Left colon (tissue), 2 donors: ENCODE results near the gene ESPNL. TPM values are rescaled to one million over a fixed set of nuclear protein-coding genes. Genes with fewer than 3 reads are reported as not detected.
A peak's percentile ranks its signal among the peaks of the same experiment; 100 is the strongest.
"Not testable (repeated sequence)": the region's sequence is repeated elsewhere in the genome, so short reads cannot be mapped to it uniquely, and the experiment has no call there.

Experiments
- ATAC-seq: fragments of 200-7000 bp; cut with Tn5 transposase; one replicate; pipeline ENCODE4 v1.9.1; 2020; ENCODE audit warnings: mild to moderate bottlenecking, moderate library complexity
- DNase-seq, 2 donors: peaks; one replicate each; pipeline ENCODE4 v3.0.0-alpha.2; 2020
- intact Hi-C, 2 donors: fragments of 100-400 bp; cut with DNase I in 1 of 2; cut with micrococcal nuclease in 1 of 2; formaldehyde crosslinking; loops; one replicate each; pipeline versions ENCODE4 v1.11.2 to v1.14.0; 2022; cut with DNase I, micrococcal nuclease
- long read RNA-seq: library from polyadenylated mRNA; unstranded; transcript quantifications from one replicate; pipeline ENCODE4 v2.0.0, GENCODE V29; 2021
- total RNA-seq, 2 donors: library from RNA; stranded (reverse); fragmentation: NEBNext Ultra II Directional; extraction: Animal tissue kit (Norgen Biotek cat#: 25700); gene quantifications; one replicate each; pipeline ENCODE4 v1.2.1, GENCODE V29; 2021
- donor health status: DM: no; HTN: no; CAD: no.
- donor health status: DM: yes; HTN: yes; CAD: no.

The ESPNL gene, protein sequence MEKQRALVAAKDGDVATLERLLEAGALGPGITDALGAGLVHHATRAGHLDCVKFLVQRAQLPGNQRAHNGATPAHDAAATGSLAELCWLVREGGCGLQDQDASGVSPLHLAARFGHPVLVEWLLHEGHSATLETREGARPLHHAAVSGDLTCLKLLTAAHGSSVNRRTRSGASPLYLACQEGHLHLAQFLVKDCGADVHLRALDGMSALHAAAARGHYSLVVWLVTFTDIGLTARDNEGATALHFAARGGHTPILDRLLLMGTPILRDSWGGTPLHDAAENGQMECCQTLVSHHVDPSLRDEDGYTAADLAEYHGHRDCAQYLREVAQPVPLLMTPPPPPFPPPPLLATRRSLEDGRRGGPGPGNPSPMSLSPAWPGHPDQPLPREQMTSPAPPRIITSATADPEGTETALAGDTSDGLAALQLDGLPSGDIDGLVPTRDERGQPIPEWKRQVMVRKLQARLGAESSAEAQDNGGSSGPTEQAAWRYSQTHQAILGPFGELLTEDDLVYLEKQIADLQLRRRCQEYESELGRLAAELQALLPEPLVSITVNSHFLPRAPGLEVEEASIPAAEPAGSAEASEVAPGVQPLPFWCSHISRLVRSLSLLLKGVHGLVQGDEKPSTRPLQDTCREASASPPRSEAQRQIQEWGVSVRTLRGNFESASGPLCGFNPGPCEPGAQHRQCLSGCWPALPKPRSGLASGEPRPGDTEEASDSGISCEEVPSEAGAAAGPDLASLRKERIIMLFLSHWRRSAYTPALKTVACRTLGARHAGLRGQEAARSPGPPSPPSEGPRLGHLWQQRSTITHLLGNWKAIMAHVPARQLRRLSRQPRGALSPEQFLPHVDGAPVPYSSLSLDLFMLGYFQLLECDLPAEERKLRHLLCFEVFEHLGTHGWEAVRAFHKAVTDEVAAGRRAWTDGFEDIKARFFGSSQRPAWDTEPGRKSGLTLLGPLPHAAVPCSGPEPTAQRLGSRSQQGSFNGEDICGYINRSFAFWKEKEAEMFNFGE
- under 1 TPM; 0.06 to 0.25 TPM for total RNA-seq
- long read RNA-seq: 0 reads

DNA sequence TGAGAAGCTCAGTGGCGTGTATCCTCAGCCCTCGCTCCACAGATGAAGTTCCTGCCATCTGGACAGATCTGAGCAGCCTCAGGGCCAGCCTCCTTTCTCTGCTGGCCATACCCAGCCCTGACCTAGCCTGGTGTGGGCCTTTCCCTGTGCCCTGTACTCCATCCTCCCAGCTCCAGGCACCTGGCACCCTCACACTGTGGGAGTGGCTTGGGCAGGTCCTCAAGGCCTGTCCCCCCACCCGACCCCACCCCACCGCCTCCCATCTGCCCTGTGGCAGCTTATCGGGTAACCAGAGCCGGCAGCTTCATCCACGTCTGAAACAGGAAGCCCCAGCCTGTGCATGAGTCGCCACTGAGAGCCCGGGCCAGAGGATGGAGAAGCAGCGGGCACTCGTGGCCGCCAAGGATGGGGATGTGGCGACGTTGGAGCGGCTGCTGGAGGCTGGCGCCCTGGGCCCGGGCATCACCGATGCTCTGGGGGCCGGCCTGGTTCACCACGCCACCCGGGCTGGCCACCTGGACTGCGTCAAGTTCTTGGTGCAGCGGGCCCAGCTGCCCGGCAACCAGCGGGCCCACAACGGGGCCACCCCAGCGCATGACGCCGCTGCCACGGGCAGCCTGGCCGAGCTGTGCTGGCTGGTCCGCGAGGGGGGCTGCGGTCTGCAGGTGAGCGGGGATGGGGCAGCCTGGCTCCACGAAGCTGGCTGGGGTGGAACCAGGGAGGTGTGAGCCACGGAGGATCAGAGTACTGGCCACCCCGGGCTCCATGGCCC is at the start of gene ESPNL:
Gene ESPNL (plus strand): TSS at position 292 of the 772 bp plus-strand sequence. CDS start 80 bp downstream, at position 372.
- DNase-seq (no peak), ATAC-seq (no peak)
- intact Hi-C loops: no loop called here

DNA sequence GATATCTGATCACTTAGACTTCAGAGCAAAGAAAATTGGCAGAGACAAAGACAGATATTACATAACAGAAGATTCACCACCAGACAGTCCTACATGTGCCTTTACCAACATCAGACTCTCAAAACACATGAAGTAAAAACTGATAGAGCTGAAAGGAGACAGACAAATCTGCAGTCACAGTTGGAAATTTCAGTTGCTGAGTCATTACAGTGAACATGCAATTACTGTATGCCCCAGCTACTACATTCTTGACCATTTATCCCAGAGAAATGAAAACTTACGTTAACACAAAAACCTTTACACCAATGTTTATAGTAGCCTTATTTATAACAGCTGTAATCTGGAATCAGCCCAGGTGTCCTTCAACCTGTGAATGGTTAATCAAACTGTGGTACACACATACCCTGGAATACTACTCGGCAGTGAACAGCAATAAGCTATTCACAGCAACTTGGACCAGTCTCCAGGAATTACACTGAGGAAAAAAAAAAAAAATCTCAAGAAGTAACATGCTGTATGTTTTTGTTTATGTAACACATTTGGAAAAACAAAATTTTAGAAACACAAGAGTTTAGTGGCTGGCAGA is 46.9 kb upstream of the ESPNL start:
- intact Hi-C loops: no loop called here
- DNase-seq (no peak), ATAC-seq (no peak)

GRCh38 chr2:238055841-238056240 is 44.3 kb upstream of the ESPNL start:
- intact Hi-C loops: no loop called here
- DNase-seq (no peak), ATAC-seq (no peak)

DNA sequence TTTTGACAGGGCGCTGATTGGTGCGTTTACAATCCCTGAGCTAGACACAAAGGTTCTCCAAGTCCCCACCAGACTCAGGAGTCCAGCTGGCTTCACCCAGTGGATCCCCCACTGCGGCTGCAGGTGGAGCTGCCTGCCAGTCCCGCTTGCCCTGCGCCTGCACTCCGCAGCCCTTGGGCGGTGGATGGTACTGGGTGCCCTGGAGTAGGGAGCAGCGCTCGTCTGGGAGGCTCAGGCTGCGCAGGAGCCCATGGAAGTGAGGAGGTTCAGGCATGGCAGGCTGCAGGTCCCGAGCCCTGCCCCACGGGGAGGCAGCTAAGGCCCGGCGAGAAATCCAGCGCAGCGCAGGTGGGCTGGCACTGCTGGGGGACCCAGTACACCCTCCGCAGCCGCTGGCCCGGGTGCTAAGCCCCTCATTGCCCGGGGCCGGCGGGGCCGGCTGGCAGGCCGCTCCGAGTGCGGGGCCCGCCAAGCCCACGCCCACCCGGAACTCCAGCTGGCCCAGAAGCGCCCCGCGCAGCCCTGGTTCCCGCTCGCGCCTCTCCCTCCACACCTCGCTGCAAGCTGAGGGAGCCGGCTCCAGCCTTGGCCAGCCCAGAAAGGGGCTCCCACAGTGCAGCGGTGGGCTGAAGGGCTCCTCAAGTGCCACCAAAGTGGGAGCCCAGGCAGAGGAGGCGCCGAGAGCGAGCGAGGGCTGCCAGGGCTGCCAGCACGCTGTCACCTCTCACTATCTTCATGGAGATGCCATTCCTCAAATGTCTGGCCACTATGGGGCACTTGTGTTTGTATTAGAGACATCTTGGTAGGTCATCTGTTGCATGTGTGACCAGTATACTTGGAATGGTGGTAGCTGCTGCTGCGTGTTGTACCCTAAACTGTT is 42.2 kb upstream of the ESPNL start:
- intact Hi-C loops, DNase-seq, ATAC-seq: not testable (repeated sequence)

DNA sequence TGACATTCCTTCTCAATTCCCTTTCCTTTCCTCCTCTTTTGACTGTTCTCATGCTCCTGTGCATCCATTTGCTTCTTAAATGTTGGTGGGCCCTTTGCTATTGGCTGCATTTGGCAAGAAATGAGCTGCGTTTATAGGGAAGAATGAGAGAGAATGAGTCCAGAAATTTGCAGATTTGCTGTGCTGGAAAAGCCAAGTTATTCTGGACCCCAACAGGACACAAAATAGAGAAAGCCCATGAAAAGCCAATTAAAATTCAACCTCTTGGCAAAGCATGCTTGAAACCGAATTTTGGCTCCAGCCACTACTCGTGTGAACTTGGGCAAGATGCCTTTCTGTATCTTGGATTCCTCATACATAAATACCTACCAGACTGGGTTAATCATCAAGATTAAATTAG is 40.6 kb upstream of the ESPNL start:
- DNase-seq (no peak), ATAC-seq (no peak)
- intact Hi-C loops: no loop called here

DNA sequence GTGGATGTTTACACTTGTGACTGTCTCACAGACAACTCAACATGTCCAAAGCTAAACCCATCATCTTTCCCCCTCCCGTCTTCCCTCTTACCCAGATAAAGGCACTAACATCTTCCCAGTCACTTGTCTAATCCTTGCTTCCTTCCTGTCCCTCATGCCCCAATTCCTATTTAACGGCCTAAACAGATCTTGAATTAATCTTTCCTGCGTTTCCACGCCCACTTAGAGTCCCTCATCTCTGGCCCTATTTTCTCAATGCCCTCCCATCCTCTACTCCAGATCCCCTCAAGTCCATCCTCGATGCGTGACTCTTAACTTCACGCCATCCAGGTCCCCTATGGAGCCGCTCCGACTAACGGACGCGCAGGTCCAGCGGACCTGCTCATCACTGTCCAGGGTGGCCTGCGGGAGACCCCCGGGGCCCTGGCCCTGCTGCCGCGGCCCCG is 40.0 kb upstream of the ESPNL start:
- DNase-seq (no peak), ATAC-seq (no peak)
- intact Hi-C loops: no loop called here

- intact Hi-C loops: no loop called here
- DNase-seq (peak; percentile 96 to 98), ATAC-seq (peak; percentile 96)
Observed at GRCh38 chr2:238060542-238061314, 39.4 kb upstream of the ESPNL start, which contains the start of gene SCLY. Gene SCLY (plus strand): TSS chr2:238061001. CDS start chr2:238061055, 54 bp downstream.

DNA sequence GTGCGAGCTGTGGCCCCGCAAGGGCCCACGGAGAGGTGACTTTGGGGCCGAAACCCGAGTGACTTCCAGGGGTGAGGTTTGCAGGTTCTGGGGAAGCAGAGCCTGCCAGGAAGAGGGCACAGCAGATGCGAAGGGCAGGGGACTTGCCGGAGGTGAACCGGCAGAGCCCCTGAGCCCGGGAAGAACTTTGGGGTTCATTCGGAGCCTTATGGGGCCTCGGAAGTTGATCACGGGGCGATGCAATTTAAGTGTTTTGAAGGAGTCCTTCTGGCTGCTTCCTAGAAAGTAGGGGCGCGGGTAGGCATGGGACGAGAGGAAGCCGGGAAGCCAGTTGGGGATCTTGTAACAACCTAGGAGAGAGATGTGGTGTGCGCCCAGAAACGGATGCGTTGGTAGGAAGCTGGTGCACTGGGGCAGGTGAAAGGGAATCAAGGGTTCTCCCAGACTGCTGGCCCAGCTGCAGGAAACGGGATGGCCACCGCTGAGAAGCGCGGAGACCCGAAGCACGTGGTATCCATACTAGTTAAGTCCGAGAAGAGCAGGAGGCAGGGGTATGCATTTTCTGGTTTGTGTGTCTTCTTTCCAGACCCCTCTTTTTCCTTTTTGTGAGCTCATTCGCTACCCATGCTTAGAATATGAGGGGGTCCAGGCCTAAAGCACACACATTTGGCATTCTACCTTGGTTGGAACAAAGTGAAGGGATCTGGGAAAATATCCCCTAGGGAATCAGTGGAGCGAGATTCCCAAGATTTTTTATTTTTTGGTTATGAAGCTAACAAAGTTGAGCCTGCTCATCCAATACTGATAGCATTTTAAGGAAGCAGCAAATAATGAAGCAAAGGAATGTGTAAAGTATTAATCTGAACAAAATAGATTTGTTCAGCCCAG is 38.6 kb upstream of the ESPNL start:
- DNase-seq: peak; percentile 38 to 40
- ATAC-seq: peak; percentile 14
- intact Hi-C loops: no loop called here

GRCh38 chr2:238063414-238064189 is 36.5 kb upstream of the ESPNL start:
- ATAC-seq (no peak), DNase-seq (no peak)
- intact Hi-C loops: no loop called here

- ATAC-seq: no peak
- intact Hi-C loops: no loop called here
- no peak for DNase-seq
Observed at GRCh38 chr2:238064376-238064775, 35.8 kb upstream of the ESPNL start.

DNA sequence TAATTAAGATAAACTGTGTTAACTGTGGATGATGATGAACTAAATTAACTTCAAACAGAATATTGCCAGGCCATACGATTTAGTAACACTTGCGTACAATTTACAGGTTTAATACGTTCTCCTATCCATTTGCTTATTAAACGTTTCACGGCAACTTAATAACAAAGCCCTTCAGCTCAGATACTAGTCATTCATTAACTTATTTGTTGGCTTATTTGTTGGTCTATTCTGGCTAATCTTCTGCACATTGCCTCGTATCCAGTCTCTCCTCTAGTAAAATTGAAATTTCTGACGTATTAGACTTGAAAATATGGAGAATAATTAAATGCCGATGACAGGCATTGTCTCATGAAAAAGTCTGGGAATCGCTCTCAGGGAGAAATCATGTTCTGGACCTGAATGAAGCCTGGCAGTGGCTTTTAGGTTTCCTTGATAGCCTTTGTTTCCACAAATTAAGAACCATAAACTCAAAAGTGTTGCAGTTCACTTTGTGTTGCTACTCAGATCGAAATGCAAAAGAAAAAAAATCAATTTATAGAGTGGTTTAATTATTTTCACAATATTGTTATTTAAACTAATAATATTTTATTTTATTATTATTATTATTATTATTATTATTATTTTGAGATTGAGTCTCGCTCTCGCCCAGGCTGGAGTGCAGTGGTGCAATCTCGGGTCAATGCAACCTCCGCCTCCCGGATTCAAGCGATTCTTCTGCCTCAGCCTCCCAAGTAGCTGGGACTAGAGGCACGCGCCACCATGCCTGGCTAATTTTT is 34.9 kb upstream of the ESPNL start:
- intact Hi-C loops: no loop called here
- no peak for DNase-seq
- no peak for ATAC-seq

DNA sequence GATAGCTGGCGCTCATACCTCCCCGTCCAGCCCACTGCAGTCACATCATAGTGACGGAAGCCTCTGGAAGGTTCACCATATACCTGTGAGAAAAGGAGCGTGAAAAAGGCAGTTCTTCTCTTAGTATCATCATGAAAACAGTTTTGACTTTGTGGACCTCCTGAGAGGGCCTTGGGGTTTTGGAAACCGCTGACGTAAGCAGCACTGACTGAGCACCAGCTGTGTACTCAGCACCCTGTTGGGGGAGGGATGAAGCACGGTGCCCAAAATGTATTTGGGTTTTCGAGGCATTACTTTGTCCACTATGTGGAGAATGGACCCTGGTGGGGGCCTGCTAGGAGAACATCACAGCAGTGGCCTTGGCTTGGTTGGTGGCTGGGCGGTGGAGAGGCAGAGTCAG is 33.9 kb upstream of the ESPNL start:
- no peak for DNase-seq
- intact Hi-C loops: no loop called here
- ATAC-seq: no peak

- ATAC-seq, DNase-seq, intact Hi-C loops: not testable (repeated sequence)
Observed at GRCh38 chr2:238066718-238067117, 33.4 kb upstream of the ESPNL start.

GRCh38 chr2:238067939-238068338 is 32.2 kb upstream of the ESPNL start:
- intact Hi-C loops: no loop called here
- no peak for ATAC-seq
- no peak for DNase-seq
